ENCODE measurements around the gene MBP.

Gene MBP

GRCh38 chr18:77071711-77072292 is 60.8 kb downstream of the MBP start:
- H3K27ac ChIP-seq, result peak overlapping the region; percentile 100

GRCh38 chr18:77071061-77071460 is 61.5 kb downstream of the MBP start:
- in situ Hi-C loops (cut with HindIII; ENCODE audit: low pct_ligation_motif_present, low sequenced_read_pairs), result loop anchor here (25.0 kb wide), 1 partner anchor 141 kb away; no protein-coding TSS in a partner anchor
- TF ChIP-seq CTCF (IDR thresholded peaks at IDR 0.05; ENCODE audit: low read depth, low read length, missing control alignments), result no peak
- no peak for DNase-seq
- no peaks in the 10 kb centered on the region for H3K27me3 ChIP-seq (replicated peaks)
- peak overlapping the region; percentile 100 for H3K27ac ChIP-seq
- no peak overlapping the region for H3K4me3 ChIP-seq (ENCODE audit: low read depth, low read length)
- peaks cover 3% of the 10 kb centered on the region for H3K36me3 ChIP-seq (replicated peaks)

More at GRCh38 chr18:77071711-77072292, 60.8 kb downstream of the MBP start:
- no peak for TF ChIP-seq CTCF (IDR thresholded peaks at IDR 0.05; ENCODE audit: low read depth, low read length, missing control alignments)
- peak; percentile 100 for DNase-seq
- H3K4me3 ChIP-seq (ENCODE audit: low read depth, low read length), result no peak overlapping the region
- no peaks in the 10 kb centered on the region for H3K27me3 ChIP-seq (replicated peaks)
- peaks cover 3% of the 10 kb centered on the region for H3K36me3 ChIP-seq (replicated peaks)
- in situ Hi-C loops (cut with HindIII; ENCODE audit: low pct_ligation_motif_present, low sequenced_read_pairs), result loop anchor here (25.0 kb wide), 1 partner anchor 140 kb away; no protein-coding TSS in a partner anchor

- TF ChIP-seq CTCF (IDR thresholded peaks at IDR 0.05; ENCODE audit: low read depth, low read length, missing control alignments), result no peak
- no peak overlapping the region for H3K4me3 ChIP-seq (ENCODE audit: low read depth, low read length)
- H3K27ac ChIP-seq, result peak overlapping the region; percentile 100
- H3K36me3 ChIP-seq (replicated peaks), result peaks cover 5% of the 10 kb centered on the region
- in situ Hi-C loops (cut with HindIII; ENCODE audit: low pct_ligation_motif_present, low sequenced_read_pairs), result loop anchor here (25.0 kb wide), 1 partner anchor 142 kb away; no protein-coding TSS in a partner anchor
- H3K27me3 ChIP-seq (replicated peaks), result no peaks in the 10 kb centered on the region
- DNase-seq, result no peak
These were observed 62.0 kb downstream of the MBP start for GRCh38 chr18:77070627-77071026.

DNA sequence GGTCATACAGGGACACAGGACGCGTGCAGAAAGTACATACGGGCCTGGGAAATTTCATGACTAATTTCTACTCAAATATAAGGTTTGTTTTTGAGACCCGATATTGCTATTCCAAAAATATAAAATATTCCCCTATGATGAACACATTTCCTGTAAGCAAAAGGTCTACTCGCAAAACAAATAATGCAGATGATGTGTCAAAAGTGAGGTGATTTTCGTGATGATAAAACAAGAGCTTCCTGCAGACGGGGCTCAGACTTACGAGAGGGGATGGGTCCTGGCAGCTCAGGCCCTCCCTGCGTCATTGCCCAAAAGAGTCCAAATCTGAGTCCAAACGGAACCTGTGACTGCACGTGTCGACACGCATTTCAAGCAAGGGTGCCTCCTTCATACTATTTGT is 62.7 kb downstream of the MBP start:
- H3K36me3 ChIP-seq (replicated peaks), result peaks cover 5% of the 10 kb centered on the region
- H3K4me3 ChIP-seq (ENCODE audit: low read depth, low read length), result no peak overlapping the region
- TF ChIP-seq CTCF (IDR thresholded peaks at IDR 0.05; ENCODE audit: low read depth, low read length, missing control alignments), result no peak
- no peak for DNase-seq
- in situ Hi-C loops (cut with HindIII; ENCODE audit: low pct_ligation_motif_present, low sequenced_read_pairs), result loop anchor here (25.0 kb wide), 1 partner anchor 142 kb away; no protein-coding TSS in a partner anchor
- no peaks in the 10 kb centered on the region for H3K27me3 ChIP-seq (replicated peaks)
- H3K27ac ChIP-seq, result peak overlapping the region; percentile 100

GRCh38 chr18:77069482-77069881 is 63.1 kb downstream of the MBP start:
- Histone ChIP-seq H3K27me3 (replicated peaks) (no peaks in the 10 kb centered on the region), H3K36me3 (replicated peaks) (peaks cover 8% of the 10 kb centered on the region), H3K4me3 (ENCODE audit: low read depth, low read length) (no peak overlapping the region), H3K27ac (peak overlapping the region; percentile 100)
- TF ChIP-seq CTCF (IDR thresholded peaks at IDR 0.05; ENCODE audit: low read depth, low read length, missing control alignments), result no peak
- in situ Hi-C loops (cut with HindIII; ENCODE audit: low pct_ligation_motif_present, low sequenced_read_pairs), result loop anchor here (25.0 kb wide), 1 partner anchor 143 kb away; no protein-coding TSS in a partner anchor
- no peak for DNase-seq

All from brain microvascular endothelial cell (primary cell).